Smooth muscle cell (in vitro differentiated cells): Measurements from ENCODE around the gene HIVEP2. TPM values are rescaled to one million over a fixed set of nuclear protein-coding genes. Genes with fewer than 3 reads are reported as not detected.

Source experiments
- DNase-seq: peaks from one replicate; lab custom pipeline; 2025; ENCODE audit not compliant: unreplicated experiment; lab: John Stamatoyannopoulos, UW
- H2AFZ ChIP-seq: fragments of 200-600 bp; sonication (generic); 2 replicates; pipeline ENCODE4 v1.6.0; 2016; ENCODE audit warnings: antibody characterized with exemption, low read depth, mild to moderate bottlenecking
- H3F3A ChIP-seq: fragments of 200-600 bp; sonication (generic); 2 replicates; pipeline ENCODE4 v1.6.0; 2017; ENCODE audit warnings: antibody characterized with exemption, low read depth
- H3K27ac ChIP-seq: fragments of 200-600 bp; sonication (generic); 2 replicates; pipeline ENCODE4 v1.5.1; 2016; ENCODE audit warnings: low read depth, mild to moderate bottlenecking
- H3K27me3 ChIP-seq: fragments of 200-600 bp; sonication (generic); 2 replicates; pipeline ENCODE4 v1.6.1; 2016; ENCODE audit warnings: low read depth, mild to moderate bottlenecking
- H3K36me3 ChIP-seq: fragments of 200-600 bp; sonication (generic); 2 replicates; pipeline ENCODE4 v1.5.1; 2016; ENCODE audit warnings: low read depth
- H3K4me1 ChIP-seq: fragments of 200-600 bp; sonication (generic); 2 replicates; pipeline ENCODE4 v1.5.1; 2016; ENCODE audit warnings: low read depth
- H3K4me2 ChIP-seq: fragments of 200-600 bp; sonication (generic); 2 replicates; pipeline ENCODE4 v1.6.0; 2016; ENCODE audit warnings: mild to moderate bottlenecking
- H3K4me3 ChIP-seq: fragments of 200-600 bp; sonication (generic); 2 replicates; pipeline ENCODE4 v1.5.1; 2016; ENCODE audit warnings: mild to moderate bottlenecking
- H3K79me2 ChIP-seq: fragments of 200-600 bp; sonication (generic); 2 replicates; pipeline ENCODE4 v1.6.0; 2016; ENCODE audit warnings: low read depth, mild to moderate bottlenecking
- H3K9ac ChIP-seq: fragments of 200-600 bp; sonication (generic); 2 replicates; pipeline ENCODE4 v1.6.0; 2016; ENCODE audit warnings: low read depth
- H3K9me3 ChIP-seq: fragments of 200-600 bp; sonication (generic); replicated peaks from 2 replicates; pipeline ENCODE4 v1.5.1; 2016; ENCODE audit warnings: low read depth
- H4K20me1 ChIP-seq: fragments of 200-600 bp; sonication (generic); 2 replicates; pipeline ENCODE4 v1.6.0; 2016; ENCODE audit warnings: low read depth
- CTCF ChIP-seq: fragments of 200-600 bp; sonication (generic); IDR thresholded peaks from 2 replicates; pipeline ENCODE4 v1.5.1; 2017; ENCODE audit warnings: borderline replicate concordance, mild to moderate bottlenecking, antibody characterized with exemption; ENCODE audit not compliant: insufficient read depth, poor library complexity, severe bottlenecking
- WGBS: methylation state at CpG from one replicate; pipeline ENCODE4 v1.1.7; 2016; ENCODE audit warnings: low lambda C conversion rate; 5-methylcytosine and 5-hydroxymethylcytosine counted together
- polyA plus RNA-seq: library from polyadenylated mRNA; unstranded; fragments of >200 nt; fragmentation: Nextera tagmentation; extraction: Ambion mirVana; gene quantifications from 2 replicates; pipeline ENCODE4 v1.2.1, GENCODE V29; 2016
- total RNA-seq: library from RNA; depleted of rRNA; stranded (reverse); fragments of >200 nt; gene quantifications from 2 replicates; pipeline ENCODE4 v1.2.3, GENCODE V29; 2014

The HIVEP2 gene
- total and polyA plus RNA-seq, 2 experiments from 2014 or later: 3.2 to 12.5 TPM

- H2AFZ ChIP-seq: no peak overlapping the region
- no peaks in the 10 kb centered on the region for H4K20me1 ChIP-seq
- no peaks in the 10 kb centered on the region for H3K79me2 ChIP-seq
- no peaks in the 10 kb centered on the region for H3K9me3 ChIP-seq
- peaks cover 25% of the 10 kb centered on the region for H3K27me3 ChIP-seq
- no peak overlapping the region for H3K4me3 ChIP-seq
- no peak overlapping the region for H3K4me2 ChIP-seq
- WGBS: 89% methylated on average over 5 of the region's 5 CpGs
- no peak overlapping the region for H3K9ac ChIP-seq
- no peaks in the 10 kb centered on the region for H3F3A ChIP-seq
- TF ChIP-seq CTCF: no peak
- H3K36me3 ChIP-seq: no peaks in the 10 kb centered on the region
- no peak for DNase-seq
- no peaks in the 10 kb centered on the region for H3K4me1 ChIP-seq
- H3K27ac ChIP-seq: no peak overlapping the region
Measured at GRCh38 chr6:142953373-142954273, 8.6 kb upstream of the HIVEP2 start.

DNA sequence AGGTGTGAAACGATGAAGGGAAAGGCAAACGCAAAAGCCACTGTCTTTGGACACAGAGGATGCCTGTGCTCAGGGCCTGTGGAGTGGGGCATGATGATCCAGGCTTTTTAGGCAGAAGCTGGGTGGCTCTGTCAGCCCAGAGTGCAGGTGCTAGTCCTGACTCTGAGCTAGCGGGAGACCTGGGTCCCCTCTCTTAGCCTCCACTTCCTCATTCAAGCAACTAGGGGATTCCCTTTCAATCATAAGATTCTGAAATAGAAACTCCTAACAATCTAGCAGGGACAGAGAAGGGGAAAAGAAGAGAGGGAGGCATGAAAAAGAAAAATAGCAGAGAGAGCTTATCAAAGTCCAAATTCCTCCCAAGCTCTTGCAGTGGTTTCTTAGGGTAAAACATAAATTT, 7.6 kb upstream of the HIVEP2 start:
- Histone ChIP-seq H3K79me2 (no peaks in the 10 kb centered on the region), H3K4me3 (no peak overlapping the region), H3K9me3 (no peaks in the 10 kb centered on the region), H3K9ac (no peak overlapping the region), H3K4me2 (no peak overlapping the region), H3K36me3 (no peaks in the 10 kb centered on the region), H3K4me1 (peaks cover 8% of the 10 kb centered on the region), H3K27me3 (peaks cover 25% of the 10 kb centered on the region), H3F3A (no peaks in the 10 kb centered on the region), H2AFZ (no peak overlapping the region), H4K20me1 (no peaks in the 10 kb centered on the region), H3K27ac (no peak overlapping the region)
- 93% methylated on average over 3 of the region's 3 CpGs for WGBS
- no peak for TF ChIP-seq CTCF
- no peak for DNase-seq

DNA sequence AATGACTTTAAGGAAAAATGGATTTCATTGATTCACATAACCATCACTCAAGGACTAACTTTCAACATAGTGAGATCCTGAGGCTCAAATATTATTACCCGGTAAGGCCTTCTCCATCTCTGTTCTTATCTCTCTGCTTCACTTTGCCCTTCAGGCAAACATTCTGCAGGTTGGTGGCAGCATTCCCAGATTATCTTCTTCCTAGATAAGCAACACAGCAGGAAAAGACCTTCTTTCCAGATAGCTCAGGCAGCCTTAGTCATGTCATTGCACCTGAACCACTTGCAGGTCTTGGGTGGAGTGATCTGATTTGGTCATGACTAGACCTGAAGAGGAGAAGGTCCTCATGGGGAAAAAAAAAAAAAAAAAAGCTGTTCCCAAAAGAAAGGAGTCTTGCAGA, 5.3 kb upstream of the HIVEP2 start:
- no peak for TF ChIP-seq CTCF

More for the DNA sequence above, 5.3 kb upstream of the HIVEP2 start:
- H3K27ac ChIP-seq: no peak overlapping the region
- H2AFZ ChIP-seq: no peak overlapping the region
- no peak overlapping the region for H3K4me3 ChIP-seq
- H3K27me3 ChIP-seq: peaks cover 25% of the 10 kb centered on the region
- no peaks in the 10 kb centered on the region for H3K36me3 ChIP-seq
- H3F3A ChIP-seq: peaks cover 7% of the 10 kb centered on the region
- no peak overlapping the region for H3K4me2 ChIP-seq
- H4K20me1 ChIP-seq: no peaks in the 10 kb centered on the region
- no peak overlapping the region for H3K9ac ChIP-seq
- H3K4me1 ChIP-seq: peaks cover 8% of the 10 kb centered on the region
- WGBS: 42% methylated on average over 1 of the region's 1 CpG
- no peaks in the 10 kb centered on the region for H3K9me3 ChIP-seq
- no peaks in the 10 kb centered on the region for H3K79me2 ChIP-seq
- no peak for DNase-seq
